Gastrocnemius medialis (tissue), 4 donors: ENCODE measurements around the gene OSCP1.

Experiments
- CTCF ChIP-seq, 5 experiments: fragments of 450-650 bp in 3 of 5; fragments of 200-600 bp in 2 of 5; sonication (generic) in 2 of 5; IDR thresholded peaks in 4 of 5; conservative IDR thresholded peaks in 1 of 5; 1 replicate in 4 of 5; 2 replicates in 1 of 5; pipeline ENCODE4 v1.5.1; 2016 to 2019; ENCODE audit warnings: antibody characterized with exemption in 5 of 5, mild to moderate bottlenecking in 3 of 5, moderate library complexity in 3 of 5
- POLR2A ChIP-seq, 2 donors: fragments of 450-650 bp; IDR thresholded peaks; one replicate each; pipeline ENCODE4 v1.6.1; 2017; ENCODE audit warnings: antibody characterized with exemption in 2 of 2, mild to moderate bottlenecking in 2 of 2, moderate library complexity in 2 of 2

GRCh38 chr1:36420836-36421317 lies 29.4 kb downstream of the OSCP1 start:
- TF ChIP-seq CTCF (IDR thresholded peaks at IDR 0.05 in 4 of 5, conservative IDR thresholded peaks at IDR 0.05 in 1 of 5), result peak; percentile 89 to 95 (median 93)
- TF ChIP-seq POLR2A (IDR thresholded peaks at IDR 0.05), result no peak
